Vagina (tissue), 2 donors: Measurements from ENCODE around the gene PLEKHH1.

Experiments used
- POLR2A ChIP-seq, 2 donors: fragments of 450-650 bp; IDR thresholded peaks; one replicate each; pipeline ENCODE4 v1.6.1; 2017; ENCODE audit warnings: antibody characterized with exemption in 2 of 2, mild to moderate bottlenecking in 2 of 2, moderate library complexity in 2 of 2
- TF ChIP-seq, protein P1 (sequence below), 3 experiments: fragments of 450-650 bp in 2 of 3; fragments of 200-600 bp in 1 of 3; sonication (generic) in 1 of 3; IDR thresholded peaks; one replicate each; pipeline ENCODE4 v1.5.1; 2017 to 2019; ENCODE audit warnings: antibody characterized with exemption in 3 of 3, mild to moderate bottlenecking in 2 of 3, moderate library complexity in 2 of 3

DNA sequence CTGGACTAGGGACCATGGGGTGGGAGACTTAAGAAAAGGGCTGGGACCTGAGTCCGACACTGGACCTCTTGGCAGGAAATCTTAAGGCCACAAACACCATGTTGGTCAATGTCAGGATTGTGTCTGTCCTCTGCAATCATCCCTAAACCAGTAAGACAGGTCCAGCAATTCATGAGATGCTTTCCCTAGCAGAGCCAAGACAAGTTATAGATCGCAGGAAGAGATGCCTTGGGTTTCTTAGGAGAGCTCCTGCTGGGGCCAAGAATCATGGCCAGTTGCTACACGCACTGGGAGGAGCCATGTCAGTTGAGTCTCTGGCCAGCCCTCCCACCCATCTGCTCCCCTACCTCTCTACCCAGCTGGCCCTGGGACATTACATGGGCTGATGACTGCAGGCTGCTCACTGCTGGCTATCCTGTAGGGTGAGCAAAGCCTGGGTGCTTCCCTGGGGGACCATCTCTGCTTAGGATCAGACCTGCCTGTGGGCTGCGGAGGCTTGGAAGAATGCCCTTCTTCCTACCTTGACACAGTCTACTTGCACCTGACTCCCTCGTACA, 14.2 kb downstream of the PLEKHH1 start:
- TF ChIP-seq, protein P1, sequence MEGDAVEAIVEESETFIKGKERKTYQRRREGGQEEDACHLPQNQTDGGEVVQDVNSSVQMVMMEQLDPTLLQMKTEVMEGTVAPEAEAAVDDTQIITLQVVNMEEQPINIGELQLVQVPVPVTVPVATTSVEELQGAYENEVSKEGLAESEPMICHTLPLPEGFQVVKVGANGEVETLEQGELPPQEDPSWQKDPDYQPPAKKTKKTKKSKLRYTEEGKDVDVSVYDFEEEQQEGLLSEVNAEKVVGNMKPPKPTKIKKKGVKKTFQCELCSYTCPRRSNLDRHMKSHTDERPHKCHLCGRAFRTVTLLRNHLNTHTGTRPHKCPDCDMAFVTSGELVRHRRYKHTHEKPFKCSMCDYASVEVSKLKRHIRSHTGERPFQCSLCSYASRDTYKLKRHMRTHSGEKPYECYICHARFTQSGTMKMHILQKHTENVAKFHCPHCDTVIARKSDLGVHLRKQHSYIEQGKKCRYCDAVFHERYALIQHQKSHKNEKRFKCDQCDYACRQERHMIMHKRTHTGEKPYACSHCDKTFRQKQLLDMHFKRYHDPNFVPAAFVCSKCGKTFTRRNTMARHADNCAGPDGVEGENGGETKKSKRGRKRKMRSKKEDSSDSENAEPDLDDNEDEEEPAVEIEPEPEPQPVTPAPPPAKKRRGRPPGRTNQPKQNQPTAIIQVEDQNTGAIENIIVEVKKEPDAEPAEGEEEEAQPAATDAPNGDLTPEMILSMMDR (IDR thresholded peaks at IDR 0.05): no peak
- no peak for TF ChIP-seq POLR2A (IDR thresholded peaks at IDR 0.05)
